Measurements from ENCODE around the gene ALK.

DNA sequence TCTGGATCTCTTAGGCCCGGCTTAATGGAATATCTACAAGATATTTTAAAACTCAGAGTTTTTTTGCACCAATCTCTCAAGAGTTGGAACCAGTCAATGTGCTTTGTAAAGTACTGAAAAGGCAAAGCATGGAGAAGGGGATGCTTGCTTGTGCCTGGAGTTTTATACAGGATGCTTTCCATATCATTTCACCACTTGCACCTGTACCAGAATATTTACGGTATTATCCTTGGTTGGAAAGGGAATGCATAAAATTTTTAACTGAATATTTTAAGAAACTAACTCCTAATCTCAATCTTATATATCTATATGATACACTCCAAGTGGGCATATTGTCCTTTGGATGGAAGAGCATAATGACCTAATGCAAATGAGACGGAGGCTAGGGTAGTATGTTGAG lies 487.5 kb downstream of the ALK start:
- no peak for TF ChIP-seq CTCF (conservative IDR thresholded peaks at IDR 0.05; ENCODE audit: low read depth, low read length)
- TF ChIP-seq EZH2 (IDR thresholded peaks at IDR 0.05; ENCODE audit: borderline replicate concordance, low read depth, low read length, poor library complexity, severe bottlenecking): no peak

All from A673 (cell line).